Measurements from ENCODE around the gene LARP4B. TPM values are rescaled to one million over a fixed set of nuclear protein-coding genes. Genes with fewer than 3 reads are reported as not detected.

LARP4B gene
- total RNA-seq, 1 donor from 2014 or later = 78.3 TPM

GRCh38 chr10:815338-816090 lies 116.0 kb downstream of the LARP4B start:
- Histone ChIP-seq H3K27me3 (no peaks in the 10 kb centered on the region), H3K9me3 (no peaks in the 10 kb centered on the region), H3K27ac (no peak overlapping the region), H3K4me1 (no peaks in the 10 kb centered on the region), H3K4me3 (no peak overlapping the region), H3K36me3 (peaks cover 3 to 64% of the 10 kb centered on the region in 2 donors)
- no peak for TF ChIP-seq POLR2A (IDR thresholded peaks at IDR 0.05)
- no peak for TF ChIP-seq POLR2AphosphoS5 (IDR thresholded peaks at IDR 0.05; ENCODE audit: insufficient read depth in 1 of 2, low read depth in 1 of 2)
- no peak for TF ChIP-seq CTCF (IDR thresholded peaks at IDR 0.05)
- DNase-seq (ENCODE audit: extremely low spot score in 2 of 2) = no peak
- intact Hi-C loops (cut with DNase I) = no loop called here

- Histone ChIP-seq H3K4me3 (no peak overlapping the region), H3K27me3 (no peaks in the 10 kb centered on the region), H3K4me1 (no peaks in the 10 kb centered on the region), H3K36me3 (peaks cover 0 to 63% of the 10 kb centered on the region in 2 donors), H3K27ac (no peak overlapping the region), H3K9me3 (no peaks in the 10 kb centered on the region)
- TF ChIP-seq CTCF (IDR thresholded peaks at IDR 0.05) = no peak
- TF ChIP-seq POLR2A (IDR thresholded peaks at IDR 0.05) = no peak
- no peak for TF ChIP-seq POLR2AphosphoS5 (IDR thresholded peaks at IDR 0.05; ENCODE audit: insufficient read depth in 1 of 2, low read depth in 1 of 2)
- intact Hi-C loops (cut with DNase I) = no loop called here
- no peak for DNase-seq (ENCODE audit: extremely low spot score in 2 of 2)
Observed at GRCh38 chr10:814536-815302, 116.8 kb downstream of the LARP4B start.

GRCh38 chr10:813286-813685 lies 118.2 kb downstream of the LARP4B start:
- Histone ChIP-seq H3K9me3 (no peaks in the 10 kb centered on the region), H3K27me3 (no peaks in the 10 kb centered on the region), H3K36me3 (peaks cover 0 to 68% of the 10 kb centered on the region in 2 donors), H3K4me1 (no peaks in the 10 kb centered on the region), H3K27ac (no peak overlapping the region), H3K4me3 (no peak overlapping the region)
- TF ChIP-seq POLR2AphosphoS5 (IDR thresholded peaks at IDR 0.05; ENCODE audit: insufficient read depth in 1 of 2, low read depth in 1 of 2) (no peak), POLR2A (IDR thresholded peaks at IDR 0.05) (no peak), CTCF (IDR thresholded peaks at IDR 0.05) (no peak)
- DNase-seq (ENCODE audit: extremely low spot score in 2 of 2) = no peak
- intact Hi-C loops (cut with DNase I) = no loop called here

GRCh38 chr10:812787-813186 lies 118.7 kb downstream of the LARP4B start:
- H3K4me1 ChIP-seq = no peaks in the 10 kb centered on the region
- H3K27me3 ChIP-seq = no peaks in the 10 kb centered on the region
- TF ChIP-seq POLR2A (IDR thresholded peaks at IDR 0.05) (no peak), CTCF (IDR thresholded peaks at IDR 0.05) (no peak), POLR2AphosphoS5 (IDR thresholded peaks at IDR 0.05; ENCODE audit: insufficient read depth in 1 of 2, low read depth in 1 of 2) (no peak)
- no peaks in the 10 kb centered on the region for H3K9me3 ChIP-seq
- H3K4me3 ChIP-seq = no peak overlapping the region
- peaks cover 0 to 71% of the 10 kb centered on the region in 2 donors for H3K36me3 ChIP-seq
- intact Hi-C loops (cut with DNase I) = no loop called here
- no peak overlapping the region for H3K27ac ChIP-seq
- no peak for DNase-seq (ENCODE audit: extremely low spot score in 2 of 2)

Data from vagina (tissue), 2 donors.